Stimulated activated CD4-positive, alpha-beta T cell treated with anti-CD3 and anti-CD28 coated beads, Interleukin-4, amount 100 ng/mL, for 1 hour (primary cell): ENCODE data around the gene OPN4.

Source experiments
- DNase-seq: peaks from one replicate; pipeline ENCODE4 v3.0.0-alpha.2; 2020

The OPN4 gene

DNA sequence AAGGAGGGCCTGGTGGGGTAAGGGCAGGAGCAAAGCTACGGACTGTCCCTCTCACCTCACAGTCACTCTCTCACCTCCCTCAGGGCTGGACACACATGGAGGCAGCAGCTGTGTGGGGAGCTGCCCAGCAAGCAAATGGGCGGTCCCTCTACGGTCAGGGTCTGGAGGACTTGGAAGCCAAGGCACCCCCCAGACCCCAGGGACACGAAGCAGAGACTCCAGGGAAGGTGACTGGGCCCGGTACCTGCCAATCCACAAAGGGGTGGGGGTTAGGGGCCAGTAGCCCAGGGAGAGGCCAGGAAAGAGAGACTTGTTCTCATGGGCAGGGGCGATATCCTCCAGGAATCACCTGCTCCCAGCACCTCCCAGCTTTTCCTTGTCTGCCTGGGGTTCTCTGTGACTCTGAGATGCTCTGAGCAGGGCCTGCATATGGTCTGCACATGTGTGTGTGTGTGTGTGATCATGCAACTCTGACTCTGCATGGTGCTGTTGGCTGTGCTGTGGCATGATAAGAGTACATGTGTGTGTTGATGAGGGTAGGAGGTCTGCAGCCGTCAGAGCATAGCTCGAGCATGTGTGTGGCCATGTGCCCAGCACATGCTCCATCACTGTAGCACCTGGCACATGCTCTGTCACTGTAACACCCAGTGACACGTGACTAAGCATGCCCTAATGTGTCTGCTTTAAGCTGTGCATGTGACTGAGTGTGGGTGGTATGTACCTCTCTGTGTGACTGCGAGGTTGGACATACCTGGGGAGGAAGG, 9.4 kb downstream of the OPN4 start:
- no peak for DNase-seq

DNA sequence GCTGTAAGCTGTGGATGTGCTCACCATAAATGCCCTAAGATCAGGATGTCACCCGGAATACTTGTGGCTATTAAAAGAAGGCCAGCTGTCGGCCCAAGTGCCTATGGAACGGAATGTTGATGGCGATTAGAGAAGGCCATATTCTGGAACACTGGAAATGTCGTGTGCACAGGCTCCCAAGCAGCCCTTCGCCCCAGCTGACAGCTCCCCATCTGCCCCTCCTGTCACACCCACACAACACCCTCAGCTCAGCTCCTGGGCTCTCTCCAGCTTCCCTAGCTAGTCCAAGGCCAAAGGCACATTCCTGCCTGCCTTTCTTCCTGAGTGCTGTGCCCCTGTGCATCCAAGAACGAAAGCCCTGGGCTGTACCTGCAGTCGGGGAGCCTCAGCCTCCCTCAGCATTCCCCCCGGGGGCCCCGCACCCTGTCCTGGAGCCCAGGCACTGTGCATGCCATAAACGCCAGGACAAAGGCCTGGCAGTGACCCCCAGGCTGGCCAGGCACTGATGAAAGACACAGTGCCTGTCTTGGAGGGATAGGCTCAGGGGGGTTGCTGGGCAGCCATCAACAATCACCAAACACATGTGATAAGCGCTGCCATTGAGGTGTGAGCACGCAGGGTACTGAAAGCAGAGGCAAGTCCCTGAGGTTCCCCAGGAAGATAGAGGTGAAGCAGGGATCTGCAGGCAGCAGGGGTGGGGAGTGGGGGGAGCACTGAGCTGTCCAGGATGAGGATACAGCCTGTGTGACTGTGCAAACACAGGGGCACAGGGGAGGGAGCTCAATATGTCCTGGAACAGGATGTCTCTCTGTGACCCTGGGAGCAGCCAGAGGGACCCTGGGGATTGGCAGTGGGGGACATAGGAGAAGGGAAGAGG, 10.2 kb downstream of the OPN4 start:
- no peak for DNase-seq

DNA sequence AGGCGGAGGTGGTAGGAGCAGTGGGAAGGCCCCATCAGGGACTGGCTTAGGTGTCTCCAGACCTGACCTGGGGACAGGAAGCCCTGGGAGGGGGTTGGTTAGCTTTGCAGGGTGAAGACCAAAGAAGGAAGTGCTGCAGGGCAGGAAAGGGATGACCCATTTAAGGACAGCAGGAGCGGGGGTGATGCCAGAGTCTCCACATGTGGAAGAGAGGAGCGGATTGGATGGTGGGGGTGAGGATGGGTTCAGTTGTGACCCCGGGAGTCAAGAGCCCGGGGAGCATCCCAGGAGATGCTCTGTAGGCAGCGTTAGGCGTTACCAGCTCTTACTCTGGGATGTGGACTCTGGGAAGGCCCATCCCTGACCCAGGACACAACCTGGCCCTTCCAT, 10.9 kb downstream of the OPN4 start:
- DNase-seq = no peak

DNA sequence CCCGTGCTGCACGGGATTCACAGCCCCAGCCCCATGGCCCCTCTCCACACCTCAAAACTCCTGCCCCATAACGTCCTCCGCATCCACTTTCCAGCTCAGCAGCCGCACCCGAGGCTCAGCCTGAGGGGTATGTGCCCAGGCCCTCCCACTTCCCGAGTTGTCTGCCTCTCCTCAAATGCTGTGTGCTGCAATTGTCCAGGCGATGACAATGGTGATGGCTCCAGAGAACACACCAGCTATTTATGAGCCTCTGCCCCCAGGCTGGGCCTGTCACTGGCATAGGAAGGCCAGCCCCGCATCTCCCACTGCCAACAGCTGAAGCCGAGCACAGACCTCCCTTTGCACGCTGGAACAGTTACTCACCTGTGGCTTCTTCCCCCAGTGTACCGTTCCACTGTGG, 11.5 kb downstream of the OPN4 start:
- DNase-seq = no peak

DNA sequence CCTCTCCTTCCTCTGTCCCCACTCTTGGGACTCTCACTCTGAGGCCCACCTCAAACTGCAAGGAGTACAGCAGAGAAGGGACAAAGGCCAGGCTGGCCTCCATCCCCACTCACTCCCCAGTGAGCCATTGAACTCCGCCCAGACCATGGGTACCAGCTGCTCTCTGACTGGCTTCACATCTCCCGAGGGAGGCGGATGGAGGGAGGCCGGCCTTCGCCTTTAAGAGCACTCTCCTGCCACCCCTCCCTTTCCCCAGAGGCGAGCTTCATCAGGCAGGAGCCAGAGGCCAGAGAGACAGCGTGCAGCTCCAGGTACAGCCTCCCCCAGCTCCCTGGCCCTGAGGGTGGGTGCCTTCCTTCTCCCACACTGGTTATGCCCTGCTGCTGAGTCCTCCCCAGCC, 12.2 kb downstream of the OPN4 start:
- no peak for DNase-seq

DNA sequence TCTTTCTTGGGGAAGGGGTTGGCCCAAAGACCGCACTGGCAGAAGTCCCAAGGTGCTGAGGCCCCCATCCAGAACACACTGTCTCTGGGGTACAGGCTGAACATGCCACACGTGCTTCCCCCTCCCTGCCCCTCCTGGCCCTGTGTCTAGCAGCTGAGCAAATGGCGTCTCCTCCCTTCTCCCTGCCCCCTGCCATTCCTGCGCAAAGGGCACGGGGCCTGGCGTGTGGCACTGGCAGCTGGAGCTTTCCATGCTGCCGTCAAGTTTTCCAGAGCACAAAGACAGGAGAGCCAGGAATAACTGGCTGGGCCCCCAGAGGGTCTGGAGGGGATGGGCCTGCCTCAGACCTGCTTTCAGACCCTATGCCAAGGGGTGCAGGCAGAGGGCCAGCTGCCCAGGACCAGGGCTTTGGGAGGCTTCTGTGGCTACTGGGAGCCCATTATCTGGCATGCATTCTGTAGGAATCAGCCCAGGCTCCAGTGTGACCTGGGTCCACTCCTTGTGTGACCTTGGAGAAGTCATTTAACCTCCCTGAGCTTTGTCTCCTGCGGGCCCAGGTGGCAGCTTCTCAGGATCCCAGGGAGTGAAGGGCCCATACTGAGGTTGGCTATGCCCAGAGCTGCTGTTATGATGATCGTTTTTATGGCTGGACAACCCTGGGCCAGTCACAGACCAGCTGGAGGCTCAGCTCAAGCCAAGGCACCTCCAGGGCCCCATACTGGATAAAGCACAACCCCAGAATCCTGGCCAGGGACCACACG, 13.3 kb downstream of the OPN4 start:
- DNase-seq = no peak

DNA sequence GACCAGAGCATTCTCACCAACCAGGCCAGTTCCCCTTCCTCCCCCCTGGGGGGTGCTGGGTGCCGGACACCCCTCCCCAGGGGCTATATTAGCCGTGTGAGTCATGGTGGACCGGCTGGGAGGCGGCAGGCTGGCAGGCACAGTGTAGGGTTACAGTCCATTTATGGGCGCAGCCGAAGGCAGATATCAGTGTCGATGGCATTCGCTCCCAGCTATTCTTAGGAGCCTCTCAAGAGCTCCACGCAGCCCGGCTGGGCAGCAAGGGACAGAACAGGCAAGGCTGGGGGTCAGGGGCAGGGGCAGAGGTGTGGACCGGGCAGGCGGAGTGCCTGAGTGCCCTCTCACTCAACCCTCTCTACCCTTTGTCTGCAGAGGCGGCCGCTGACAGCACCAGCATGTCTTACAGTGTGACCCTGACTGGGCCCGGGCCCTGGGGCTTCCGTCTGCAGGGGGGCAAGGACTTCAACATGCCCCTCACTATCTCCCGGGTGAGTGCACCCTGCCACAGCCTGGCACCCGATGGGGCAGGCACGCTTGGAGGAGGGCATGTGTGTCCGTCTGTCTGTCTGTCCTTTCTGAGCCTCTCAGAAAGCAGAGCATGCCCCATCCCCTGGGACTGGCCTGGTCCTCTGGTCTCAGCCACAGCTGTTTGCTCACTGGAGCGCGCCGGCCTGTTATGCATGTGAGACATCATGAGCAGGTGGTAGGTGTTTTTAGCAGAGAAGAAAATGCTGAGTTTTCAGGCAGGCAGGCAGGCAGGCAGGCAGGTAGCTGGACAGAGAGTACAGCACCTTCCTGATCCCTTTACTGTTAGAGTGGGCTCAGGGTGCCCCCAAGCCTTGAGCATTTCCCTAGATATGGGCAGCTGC, 14.2 kb downstream of the OPN4 start, which contains the start of gene LDB3:
LDB3 (plus strand) TSS at position 215 of the 869 bp plus-strand sequence; CDS start at position 396, 181 bp downstream.
- DNase-seq = no peak

DNA sequence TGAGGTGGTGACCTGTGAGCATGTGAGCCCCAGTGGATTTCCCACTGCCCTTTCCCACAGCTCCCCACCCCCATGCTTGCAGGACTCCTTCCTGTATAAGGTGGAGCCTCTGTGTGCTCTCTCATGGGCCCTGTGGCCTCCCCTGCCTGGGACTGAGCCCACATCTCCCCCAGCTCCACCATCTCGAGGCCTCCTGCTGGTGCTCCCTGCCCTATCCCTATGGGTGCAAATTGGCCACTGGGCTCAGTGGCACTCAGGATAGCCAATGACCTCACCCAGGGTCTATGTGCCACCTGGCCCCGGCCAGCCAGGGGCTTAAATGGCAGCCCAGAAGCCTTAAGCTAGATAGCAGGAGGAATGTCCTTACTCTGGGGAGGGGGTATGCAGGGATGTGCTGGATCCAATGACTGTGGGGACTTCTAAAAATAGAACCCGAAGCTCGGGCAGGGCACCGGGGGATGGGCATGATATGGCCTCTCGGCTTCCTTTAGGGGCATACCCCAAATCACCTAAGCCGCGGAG, 16.0 kb downstream of the OPN4 start:
- DNase-seq = no peak

DNA sequence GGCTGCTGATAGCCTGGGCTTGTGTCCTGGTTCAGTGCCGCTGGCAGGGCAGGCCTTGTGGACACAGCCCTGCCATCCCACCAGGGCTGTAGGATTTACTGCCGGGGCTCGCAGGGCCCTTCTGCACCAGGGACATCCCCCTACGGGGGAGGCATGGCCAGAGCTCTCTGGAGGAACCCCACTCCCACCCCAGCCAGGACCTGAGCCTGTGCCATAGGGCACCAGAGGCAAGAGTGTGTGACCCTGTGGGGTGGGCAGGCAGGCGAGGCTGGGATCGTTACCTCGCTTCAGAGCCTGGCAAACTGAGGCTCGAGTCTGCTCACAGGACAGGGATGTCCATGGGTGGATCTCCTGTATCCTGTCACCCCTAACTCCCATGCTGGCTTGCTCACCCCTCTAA, 16.5 kb downstream of the OPN4 start:
- DNase-seq = no peak

DNA sequence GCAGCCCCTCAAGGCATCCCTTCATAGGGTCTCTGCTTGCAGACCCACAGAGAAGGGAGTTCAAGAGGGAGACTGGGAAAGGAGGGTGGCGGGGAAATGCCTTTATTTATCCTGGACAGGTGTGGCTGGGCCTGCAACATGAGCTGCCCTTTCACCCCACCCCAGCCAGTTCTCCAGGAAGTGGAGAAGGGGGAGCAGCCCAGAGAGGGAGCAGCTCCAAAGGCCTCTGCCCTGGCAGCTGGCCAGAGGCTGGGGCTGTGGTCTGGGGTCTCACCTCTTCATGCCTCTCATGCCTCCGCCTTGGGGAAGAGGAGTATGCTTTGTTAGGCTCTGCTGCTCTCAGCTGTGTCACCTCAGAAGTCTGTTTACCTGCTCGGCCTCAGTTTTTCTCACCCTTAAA, 17.1 kb downstream of the OPN4 start:
- DNase-seq = no peak

DNA sequence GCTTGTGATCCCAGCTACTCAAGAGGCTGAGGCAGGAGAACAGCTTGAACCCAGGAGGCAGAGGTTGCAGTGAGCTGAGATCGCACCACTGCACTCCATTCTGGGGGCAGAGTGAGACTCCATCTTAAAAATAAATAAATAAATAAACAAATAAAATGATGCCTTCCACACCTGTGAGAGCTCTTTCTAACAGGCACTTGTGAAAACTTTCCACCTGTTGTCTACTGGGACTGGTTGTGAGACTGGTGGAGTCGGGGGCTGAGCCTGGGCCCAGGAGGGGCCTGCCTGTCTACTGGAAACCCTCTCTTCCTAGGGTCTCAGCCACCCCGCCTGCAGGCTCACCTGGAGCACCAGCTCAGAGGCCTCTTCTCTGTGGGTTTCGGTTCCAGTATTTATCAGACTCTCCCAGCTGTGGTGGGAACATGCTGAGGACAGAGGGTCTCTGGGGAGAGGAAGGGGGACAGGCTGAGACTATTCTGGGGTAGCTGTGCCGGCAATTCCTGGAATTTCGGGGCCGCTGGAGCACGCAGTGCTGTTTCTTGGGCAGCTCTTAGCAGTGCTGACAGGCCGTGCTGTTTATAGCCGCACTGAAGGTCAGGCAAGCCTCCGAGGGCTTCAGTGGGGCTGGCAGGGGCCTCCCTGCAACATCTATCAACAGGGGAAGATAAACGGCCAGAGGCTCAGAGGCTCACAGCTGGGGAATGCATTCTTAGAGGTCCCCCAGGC, 17.8 kb downstream of the OPN4 start:
- no peak for DNase-seq

DNA sequence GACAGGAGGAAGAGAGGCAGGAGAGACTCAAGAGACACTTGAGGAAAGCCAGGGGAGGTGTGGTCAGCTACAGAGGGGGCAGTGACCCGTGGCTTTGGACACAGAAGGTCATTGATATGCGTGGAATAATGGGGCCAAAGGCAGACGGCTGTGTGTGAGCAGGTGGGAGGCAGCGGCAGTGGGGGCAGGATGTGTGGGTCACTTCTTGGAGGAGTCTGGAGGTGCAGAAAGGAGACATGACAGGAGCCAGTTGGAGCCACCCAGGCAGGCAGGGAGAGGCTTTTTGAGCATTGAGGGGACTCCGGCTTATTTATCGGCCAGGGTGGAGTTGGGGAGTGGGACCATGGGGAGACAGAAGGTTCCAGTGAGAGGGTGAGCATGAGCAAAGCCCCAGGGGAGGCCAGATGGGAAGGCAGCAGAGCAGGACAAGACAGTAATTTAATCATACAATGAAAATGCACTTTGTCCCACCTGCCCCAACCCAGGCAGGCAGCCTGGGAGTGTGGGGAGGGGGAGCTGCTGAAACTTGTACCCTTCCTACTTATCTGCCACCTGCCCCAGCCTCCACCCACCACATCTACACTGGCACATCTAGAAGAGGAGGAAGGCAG, 19.0 kb downstream of the OPN4 start:
- no peak for DNase-seq

DNA sequence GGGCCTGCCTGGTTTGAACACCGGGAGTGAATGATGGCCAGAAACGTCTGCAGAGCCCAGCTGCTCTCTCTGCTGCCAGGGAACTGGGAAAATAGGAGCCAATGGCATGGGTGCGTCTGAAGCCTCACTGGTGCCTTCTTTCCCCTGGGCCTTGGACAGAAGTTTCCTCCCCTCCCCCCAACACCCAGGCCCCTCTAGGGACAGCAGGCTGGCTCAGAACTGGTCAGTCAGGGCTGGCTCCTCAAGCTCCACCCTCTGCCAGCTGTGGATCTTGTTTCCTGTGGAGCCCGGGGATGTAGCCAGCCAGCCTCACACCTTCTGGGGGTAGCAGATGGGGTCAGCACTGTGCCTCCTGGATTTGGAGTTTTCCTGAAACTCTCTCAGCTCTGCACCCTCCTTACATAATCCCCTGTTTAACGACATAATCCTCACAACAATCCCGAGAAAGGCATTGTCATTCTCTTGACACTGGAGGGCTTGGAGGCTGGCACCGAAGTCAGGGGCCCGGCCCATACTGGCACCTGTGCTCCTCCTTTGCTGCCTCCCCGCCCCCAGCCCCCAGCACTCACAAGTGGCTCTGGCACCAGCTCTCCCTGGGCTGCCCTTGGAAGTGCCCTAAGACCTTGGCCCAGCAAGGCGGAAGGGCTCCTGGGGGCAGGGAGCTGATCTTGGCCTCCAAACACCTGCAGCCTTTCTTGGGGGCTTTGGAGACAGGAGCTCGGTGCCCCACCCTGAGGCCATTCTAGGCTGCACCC, 19.7 kb downstream of the OPN4 start:
- DNase-seq = no peak

DNA sequence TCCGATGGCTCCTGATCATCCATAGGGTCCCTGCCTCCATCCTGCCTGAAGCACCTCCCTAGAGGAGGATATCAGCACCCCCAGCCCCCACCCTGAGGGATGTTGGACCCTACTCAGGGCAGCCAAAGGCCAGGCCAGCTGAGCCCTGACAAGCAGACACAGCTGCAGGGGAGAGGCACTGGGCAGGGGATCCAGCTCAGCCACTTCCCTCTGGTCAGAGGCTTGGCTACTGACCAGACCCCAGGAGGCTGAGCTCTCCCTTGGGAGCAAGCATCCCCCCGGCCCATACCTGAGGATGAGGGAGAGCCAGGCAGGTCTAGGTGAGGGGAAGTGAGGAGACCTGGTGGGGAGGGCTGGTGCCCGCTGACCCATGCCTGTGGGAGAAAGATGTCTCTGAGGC, 20.6 kb downstream of the OPN4 start:
- no peak for DNase-seq

DNA sequence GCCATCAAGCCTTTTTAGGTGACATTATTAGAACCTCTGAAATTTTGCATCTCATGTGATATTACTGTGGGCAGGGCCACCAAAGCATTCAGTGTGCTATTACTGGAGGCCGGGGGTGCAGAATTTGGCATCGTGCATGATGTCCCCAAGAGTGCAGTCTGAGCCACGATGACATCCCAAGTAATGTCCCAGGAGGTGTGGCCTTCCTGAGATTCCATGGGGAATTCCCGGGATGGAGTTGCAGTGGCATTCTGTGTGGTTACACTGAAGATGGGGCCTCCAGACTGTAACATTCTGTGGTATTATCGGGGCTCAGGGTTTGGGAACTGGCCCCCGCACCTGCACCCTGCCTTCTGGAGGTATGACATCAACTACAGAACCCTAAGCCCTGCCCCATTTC, 23.0 kb downstream of the OPN4 start:
- DNase-seq = no peak

DNA sequence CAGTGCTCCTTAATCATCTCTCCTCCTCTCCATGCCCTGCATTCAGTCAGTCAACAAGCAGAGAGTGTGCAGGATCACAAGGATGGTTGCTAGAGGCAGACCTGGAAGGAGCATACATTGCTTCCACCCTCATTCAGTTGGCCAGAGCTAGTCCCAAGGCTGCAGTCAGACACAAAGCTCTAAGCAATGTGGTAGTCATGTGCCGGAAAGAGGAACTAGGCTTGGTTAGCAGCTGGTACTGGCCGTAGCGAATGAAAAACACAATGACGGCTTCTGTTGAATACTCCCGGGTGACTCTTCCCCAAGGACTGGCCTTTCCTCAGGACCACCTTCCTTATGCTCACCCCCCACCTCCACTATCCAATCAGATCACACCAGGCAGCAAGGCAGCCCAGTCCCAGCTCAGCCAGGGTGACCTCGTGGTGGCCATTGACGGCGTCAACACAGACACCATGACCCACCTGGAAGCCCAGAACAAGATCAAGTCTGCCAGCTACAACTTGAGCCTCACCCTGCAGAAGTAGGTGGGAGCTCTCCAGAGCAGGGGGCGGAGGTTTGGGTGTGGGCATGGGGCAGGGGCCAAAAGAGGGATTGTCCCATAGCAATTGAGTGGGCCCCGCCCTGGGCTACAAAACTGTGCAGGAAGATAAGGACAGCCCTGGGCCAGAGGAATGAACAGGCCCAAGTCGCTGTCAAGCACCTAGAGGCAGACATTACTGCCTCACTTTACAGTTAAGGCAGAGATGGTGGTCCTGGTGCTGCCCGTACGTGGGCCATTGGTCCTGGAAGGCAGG, 24.8 kb downstream of the OPN4 start:
- DNase-seq = no peak

DNA sequence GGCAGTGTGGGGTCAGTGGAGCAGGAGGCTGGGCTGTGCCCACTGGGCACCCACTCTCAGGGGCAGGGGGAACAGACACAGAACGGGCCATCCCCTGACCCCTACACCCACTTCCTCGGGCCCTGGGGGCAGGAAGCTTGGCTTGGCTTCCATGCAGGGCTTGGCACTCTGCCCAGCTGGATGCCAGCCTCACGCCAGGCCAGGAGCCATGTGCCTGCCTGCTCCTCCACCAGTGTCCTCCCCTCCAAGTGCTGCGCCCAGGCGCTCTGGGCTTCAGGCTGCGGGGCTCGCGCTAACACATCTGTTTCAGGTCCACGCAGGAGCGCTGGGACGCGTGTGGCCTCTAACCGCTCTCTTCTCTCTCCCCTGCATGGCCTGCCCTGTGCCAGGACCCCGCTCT, 26.7 kb downstream of the OPN4 start:
- DNase-seq = no peak

DNA sequence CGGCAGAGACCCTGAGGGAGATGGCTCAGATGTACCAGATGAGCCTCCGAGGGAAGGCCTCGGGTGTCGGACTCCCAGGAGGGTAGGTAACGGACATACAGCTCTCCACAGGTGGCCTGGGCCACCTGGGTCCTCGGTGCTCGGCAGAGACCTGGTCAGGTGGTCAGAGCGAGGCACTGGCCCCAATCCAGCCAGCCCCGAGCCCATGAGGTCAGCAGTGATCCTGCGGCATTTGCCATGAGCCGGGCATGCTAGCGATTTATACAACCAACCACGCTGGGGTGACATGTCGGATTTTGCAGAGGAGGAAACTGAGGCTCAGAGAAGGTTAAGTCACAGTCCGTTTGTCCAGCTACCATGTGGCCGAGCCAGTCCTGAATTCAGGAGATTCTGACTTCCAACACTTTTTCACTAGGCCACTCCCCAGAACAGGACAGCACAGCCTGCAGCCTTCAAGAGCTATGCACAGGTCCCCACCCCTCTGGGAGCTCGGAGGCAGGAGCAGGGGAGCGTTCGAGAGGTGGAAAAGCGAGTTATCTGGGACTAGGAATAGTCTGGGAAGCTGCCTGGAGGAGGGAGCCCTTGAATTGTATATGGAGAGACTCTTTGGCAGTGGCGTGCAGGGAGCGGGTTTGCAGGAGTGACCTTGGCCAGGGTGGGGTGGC, 27.5 kb downstream of the OPN4 start:
- DNase-seq = no peak

DNA sequence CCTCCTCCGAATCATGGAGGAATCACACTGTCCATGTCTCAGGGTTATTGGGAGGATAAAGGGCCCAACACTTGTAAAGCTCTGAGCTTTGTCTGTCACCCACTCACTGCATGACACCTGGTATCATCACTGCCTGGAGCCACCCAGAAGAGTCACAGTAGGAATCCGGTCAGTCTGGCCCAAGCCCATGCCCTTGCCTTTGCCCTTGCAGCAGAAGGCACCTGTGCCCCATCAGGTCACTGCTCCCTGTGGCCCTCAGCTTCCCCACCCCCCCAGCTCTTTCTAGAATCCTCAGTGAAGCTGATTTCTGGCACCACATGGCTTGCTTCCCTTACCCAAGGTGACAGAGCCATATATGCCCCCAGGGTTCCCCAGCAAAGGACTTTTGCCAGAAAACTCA, 28.3 kb downstream of the OPN4 start:
- DNase-seq = no peak
